ENCODE results near the gene OR51D1. TPM values are rescaled to one million over a fixed set of nuclear protein-coding genes. Genes with fewer than 3 reads are reported as not detected.

OR51D1 gene
- total RNA-seq, 1 donor from 2014 or later: not detected

DNA sequence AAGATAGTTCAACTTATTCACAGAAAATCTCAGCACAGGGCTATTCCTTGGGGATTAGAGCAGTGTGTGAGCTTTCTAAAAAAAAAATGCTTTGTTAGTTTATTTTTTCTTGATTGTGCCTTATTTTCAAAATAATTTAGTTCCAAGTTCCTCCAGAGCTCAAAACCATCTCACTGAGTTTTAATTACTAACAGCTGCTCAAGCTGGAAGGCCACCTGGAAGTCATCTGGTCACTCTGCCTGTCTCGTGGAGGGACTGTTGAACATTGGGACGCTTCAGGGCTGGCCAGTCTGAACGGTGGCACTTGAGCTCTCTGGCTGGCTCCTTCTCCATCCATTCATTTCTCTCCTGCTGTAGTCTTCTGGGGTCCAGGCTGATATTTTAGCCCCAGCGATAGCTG, 10.5 kb downstream of the OR51D1 start:
- no peaks in the 10 kb centered on the region for H3K9me3 ChIP-seq
- intact Hi-C loops (cut with DNase I): no loop called here
- H3K27ac ChIP-seq: no peak overlapping the region
- no peaks in the 10 kb centered on the region for H3K27me3 ChIP-seq (ENCODE audit: low read depth)
- DNase-seq (no peak), ATAC-seq (no peak)
- TF ChIP-seq CTCF (IDR thresholded peaks at IDR 0.05): no peak
- no peaks in the 10 kb centered on the region for H3K4me1 ChIP-seq
- no peaks in the 10 kb centered on the region for H3K36me3 ChIP-seq
- no peak overlapping the region for H3K4me3 ChIP-seq

GRCh38 chr11:4654635-4655369, 17.5 kb downstream of the OR51D1 start:
- intact Hi-C loops (cut with DNase I): no loop called here
- Histone ChIP-seq H3K4me3 (no peak overlapping the region), H3K9me3 (no peaks in the 10 kb centered on the region), H3K4me1 (no peaks in the 10 kb centered on the region), H3K36me3 (no peaks in the 10 kb centered on the region), H3K27ac (no peak overlapping the region), H3K27me3 (ENCODE audit: low read depth) (no peaks in the 10 kb centered on the region)
- no peak for DNase-seq
- no peak for ATAC-seq
- TF ChIP-seq CTCF (IDR thresholded peaks at IDR 0.05): no peak

DNA sequence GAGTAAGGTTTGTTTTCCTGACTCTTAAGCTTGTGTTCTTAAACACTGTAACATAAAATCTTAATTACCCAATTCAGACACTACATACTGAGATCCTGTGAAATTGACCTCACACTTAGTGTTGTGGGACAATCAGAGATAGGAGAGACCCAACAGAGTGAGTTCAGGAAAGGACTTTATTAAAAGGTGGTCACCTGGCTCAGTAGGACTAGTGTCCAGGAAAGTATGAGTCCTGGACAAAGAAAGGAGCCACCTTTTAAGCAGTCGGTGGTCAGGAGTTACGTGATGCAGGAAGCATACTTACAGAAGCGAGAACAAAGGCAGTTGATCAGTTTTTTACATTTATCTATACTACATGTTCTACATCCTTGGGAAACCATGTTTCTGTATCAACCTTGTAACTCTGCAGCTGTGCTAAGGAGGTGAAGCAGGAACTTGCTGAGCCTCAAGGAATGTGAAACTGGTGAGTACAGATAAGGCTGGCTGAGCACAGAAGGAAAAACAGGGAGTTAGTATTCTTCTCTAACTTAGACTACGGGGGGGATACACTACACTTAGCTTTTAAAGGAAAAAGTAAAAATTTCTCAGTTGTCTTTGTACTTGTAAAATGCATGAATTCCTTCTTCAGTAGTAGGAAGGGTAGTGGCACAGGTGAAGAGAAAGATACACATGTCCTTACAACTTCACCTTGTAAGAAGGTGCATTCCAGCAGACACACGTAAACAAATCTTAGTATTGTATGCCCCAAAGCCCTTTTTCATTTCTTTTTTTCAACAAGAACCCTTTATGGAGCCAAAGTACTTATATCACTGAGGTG, 21.6 kb downstream of the OR51D1 start:
- TF ChIP-seq CTCF (IDR thresholded peaks at IDR 0.05): no peak
- intact Hi-C loops (cut with DNase I): no loop called here
- no peaks in the 10 kb centered on the region for H3K9me3 ChIP-seq
- ATAC-seq: no peak
- no peak for DNase-seq
- no peaks in the 10 kb centered on the region for H3K4me1 ChIP-seq
- no peaks in the 10 kb centered on the region for H3K27me3 ChIP-seq (ENCODE audit: low read depth)
- H3K4me3 ChIP-seq: no peak overlapping the region
- H3K36me3 ChIP-seq: no peaks in the 10 kb centered on the region
- no peak overlapping the region for H3K27ac ChIP-seq

- Histone ChIP-seq H3K4me1 (no peaks in the 10 kb centered on the region), H3K27ac (no peak overlapping the region), H3K36me3 (no peaks in the 10 kb centered on the region), H3K4me3 (no peak overlapping the region), H3K27me3 (ENCODE audit: low read depth) (no peaks in the 10 kb centered on the region), H3K9me3 (no peaks in the 10 kb centered on the region)
- TF ChIP-seq CTCF (IDR thresholded peaks at IDR 0.05): no peak
- ATAC-seq (no peak), DNase-seq (no peak)
- intact Hi-C loops (cut with DNase I): no loop called here
Measured at GRCh38 chr11:4662876-4663275, 25.6 kb downstream of the OR51D1 start.

- H3K36me3 ChIP-seq: no peaks in the 10 kb centered on the region
- H3K4me3 ChIP-seq: no peak overlapping the region
- H3K4me1 ChIP-seq: no peaks in the 10 kb centered on the region
- no peaks in the 10 kb centered on the region for H3K27me3 ChIP-seq (ENCODE audit: low read depth)
- no peak for TF ChIP-seq CTCF (IDR thresholded peaks at IDR 0.05)
- intact Hi-C loops (cut with DNase I): no loop called here
- no peak for ATAC-seq
- DNase-seq: no peak
- no peaks in the 10 kb centered on the region for H3K9me3 ChIP-seq
- H3K27ac ChIP-seq: no peak overlapping the region
Measured at GRCh38 chr11:4664183-4664582, 26.9 kb downstream of the OR51D1 start.
